DOHH2 (cell line): ENCODE measurements around the gene SMAD5.

ENCODE experiments used
- EZH2phosphoT487 ChIP-seq: fragments of 200-600 bp; sonication (generic); IDR thresholded peaks from 2 replicates; pipeline ENCODE4 v1.6.1; 2017; ENCODE audit warnings: borderline replicate concordance, mild to moderate bottlenecking, antibody characterized with exemption, low read length, moderate library complexity, mixed read lengths
- TF ChIP-seq, protein P1 (sequence below): fragments of 200-600 bp; sonication (generic); IDR thresholded peaks from one replicate; pipeline ENCODE4 v1.5.1; 2014; ENCODE audit warnings: antibody characterized with exemption, mild to moderate bottlenecking, low read depth, low read length; ENCODE audit not compliant: poor library complexity, severe bottlenecking

DNA sequence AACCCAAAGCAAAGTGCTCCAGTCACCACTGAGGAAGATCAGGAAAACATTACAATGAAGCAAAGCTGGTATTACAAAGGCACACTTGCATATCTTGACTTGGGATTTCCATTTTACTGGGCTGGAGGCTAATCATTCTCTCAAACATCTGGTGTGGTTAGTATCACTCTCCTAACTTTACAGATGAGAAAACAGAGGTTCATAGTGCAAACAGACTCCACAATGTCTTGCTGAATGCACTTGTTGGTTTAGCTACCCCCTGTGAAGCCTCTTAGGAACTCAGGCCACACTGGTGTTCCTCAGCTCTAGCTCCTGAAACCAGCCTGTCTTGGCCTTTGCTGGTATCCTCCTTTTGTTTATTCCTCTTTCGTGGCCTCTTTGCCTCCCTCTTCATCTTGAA is 29.5 kb upstream of the SMAD5 start:
- TF ChIP-seq, protein P1, sequence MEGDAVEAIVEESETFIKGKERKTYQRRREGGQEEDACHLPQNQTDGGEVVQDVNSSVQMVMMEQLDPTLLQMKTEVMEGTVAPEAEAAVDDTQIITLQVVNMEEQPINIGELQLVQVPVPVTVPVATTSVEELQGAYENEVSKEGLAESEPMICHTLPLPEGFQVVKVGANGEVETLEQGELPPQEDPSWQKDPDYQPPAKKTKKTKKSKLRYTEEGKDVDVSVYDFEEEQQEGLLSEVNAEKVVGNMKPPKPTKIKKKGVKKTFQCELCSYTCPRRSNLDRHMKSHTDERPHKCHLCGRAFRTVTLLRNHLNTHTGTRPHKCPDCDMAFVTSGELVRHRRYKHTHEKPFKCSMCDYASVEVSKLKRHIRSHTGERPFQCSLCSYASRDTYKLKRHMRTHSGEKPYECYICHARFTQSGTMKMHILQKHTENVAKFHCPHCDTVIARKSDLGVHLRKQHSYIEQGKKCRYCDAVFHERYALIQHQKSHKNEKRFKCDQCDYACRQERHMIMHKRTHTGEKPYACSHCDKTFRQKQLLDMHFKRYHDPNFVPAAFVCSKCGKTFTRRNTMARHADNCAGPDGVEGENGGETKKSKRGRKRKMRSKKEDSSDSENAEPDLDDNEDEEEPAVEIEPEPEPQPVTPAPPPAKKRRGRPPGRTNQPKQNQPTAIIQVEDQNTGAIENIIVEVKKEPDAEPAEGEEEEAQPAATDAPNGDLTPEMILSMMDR: no peak
- TF ChIP-seq EZH2phosphoT487: no peak
